GM19455 (cell line): ENCODE measurements around the gene SLC38A4.

Experiments
- ATAC-seq: cut with Tn5 transposase; IDR thresholded peaks from one replicate; pipeline ENCODE4 v1.9.1; 2021; ENCODE audit not compliant: unreplicated experiment

SLC38A4 gene

GRCh38 chr12:46717159-46717558 is 108.6 kb downstream of the SLC38A4 start:
- ATAC-seq = no peak
